Activated CD4-positive, alpha-beta T cell treated with anti-CD3 and anti-CD28 coated beads, Interleukin-2, amount 50 U/mL, for 16 hours (primary cell): Measurements from ENCODE around the gene HERPUD2.
"Not testable (repeated sequence)": the region's sequence is repeated elsewhere in the genome, so short reads cannot be mapped to it uniquely, and the experiment has no call there.

Source experiments
- DNase-seq: peaks from one replicate; pipeline ENCODE4 v3.0.0-alpha.2; 2020

HERPUD2 gene

GRCh38 chr7:35599061-35599460 is 95.9 kb downstream of the HERPUD2 start:
- no peak for DNase-seq

GRCh38 chr7:35596061-35596460 is 98.9 kb downstream of the HERPUD2 start:
- no peak for DNase-seq

GRCh38 chr7:35593899-35594298 is 101.0 kb downstream of the HERPUD2 start:
- DNase-seq = peak; percentile 16

GRCh38 chr7:35588647-35589046 is 106.3 kb downstream of the HERPUD2 start:
- DNase-seq = no peak

- no peak for DNase-seq
Measured at GRCh38 chr7:35584990-35585389, 109.9 kb downstream of the HERPUD2 start.

GRCh38 chr7:35584533-35584932 is 110.4 kb downstream of the HERPUD2 start:
- not testable (repeated sequence) for DNase-seq
